Parathyroid adenoma (tissue), 2 donors: ENCODE results near the gene CKAP4.

ENCODE experiments used
- H2AFZ ChIP-seq: fragments of 300-600 bp; sonication (generic); one replicate; pipeline ENCODE4 v1.7.0; 2017; ENCODE audit warnings: antibody characterized with exemption, mild to moderate bottlenecking
- H3K27ac ChIP-seq: fragments of 300-600 bp; sonication (generic); one replicate; pipeline ENCODE4 v1.7.0; 2017
- H3K27me3 ChIP-seq: fragments of 300-600 bp; sonication (generic); one replicate; pipeline ENCODE4 v1.7.0; 2017; ENCODE audit warnings: low read length; ENCODE audit not compliant: control insufficient read depth, insufficient read depth
- H3K36me3 ChIP-seq: fragments of 300-600 bp; sonication (generic); one replicate; pipeline ENCODE4 v1.7.0; 2017; ENCODE audit warnings: low read length; ENCODE audit not compliant: control insufficient read depth, insufficient read depth
- H3K4me1 ChIP-seq: fragments of 300-600 bp; sonication (generic); one replicate; pipeline ENCODE4 v1.7.0; 2017; ENCODE audit warnings: control low read depth
- H3K4me2 ChIP-seq: fragments of 300-600 bp; sonication (generic); one replicate; pipeline ENCODE4 v1.7.0; 2017; ENCODE audit warnings: low read length
- H3K4me3 ChIP-seq: fragments of 300-600 bp; sonication (generic); one replicate; pipeline ENCODE4 v1.7.0; 2017; ENCODE audit warnings: low read depth, low read length
- H3K79me2 ChIP-seq: fragments of 300-600 bp; sonication (generic); one replicate; pipeline ENCODE4 v1.7.0; 2017; ENCODE audit warnings: control low read depth
- H3K9ac ChIP-seq: fragments of 300-600 bp; sonication (generic); one replicate; pipeline ENCODE4 v1.7.0; 2017; ENCODE audit warnings: mild to moderate bottlenecking
- H3K9me3 ChIP-seq: fragments of 300-600 bp; sonication (generic); one replicate; pipeline ENCODE4 v1.7.0; 2017; ENCODE audit warnings: low read length; ENCODE audit not compliant: control insufficient read depth
- TF ChIP-seq, protein P1 (sequence below): fragments of 300-600 bp; sonication (generic); IDR thresholded peaks from one replicate; pipeline ENCODE4 v1.7.0; 2017; ENCODE audit warnings: antibody characterized with exemption, mild to moderate bottlenecking
- donor health status: primary hyperparathyroidism.

CKAP4 gene

DNA sequence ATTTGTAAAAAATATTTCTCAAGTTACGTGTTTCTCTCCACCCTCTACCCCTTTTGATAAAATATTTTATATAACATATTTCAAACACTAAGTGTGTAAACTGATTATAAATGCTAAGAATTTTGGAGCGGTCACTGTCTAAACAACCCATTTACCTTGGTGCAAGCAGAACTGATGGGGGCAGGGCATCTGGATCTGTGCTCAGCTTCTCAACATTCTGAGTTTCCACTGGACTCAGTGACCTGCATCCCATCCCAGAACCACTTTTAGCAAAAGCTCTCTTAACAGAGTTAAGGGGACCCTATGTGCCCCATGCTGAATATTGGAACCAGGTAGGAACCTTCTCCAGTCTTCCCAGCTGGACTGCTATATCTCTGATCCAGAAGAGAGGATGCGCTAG lies 53.5 kb downstream of the CKAP4 start:
- Histone ChIP-seq H3K4me1 (peaks cover 86% of the 10 kb centered on the region), H3K27me3 (no peaks in the 10 kb centered on the region), H3K4me2 (peak overlapping the region; percentile 63), H2AFZ (no peak overlapping the region), H3K9me3 (no peaks in the 10 kb centered on the region), H3K9ac (no peak overlapping the region), H3K27ac (peak overlapping the region; percentile 97), H3K4me3 (no peak overlapping the region), H3K36me3 (no peaks in the 10 kb centered on the region), H3K79me2 (no peaks in the 10 kb centered on the region)
- TF ChIP-seq, protein P1, sequence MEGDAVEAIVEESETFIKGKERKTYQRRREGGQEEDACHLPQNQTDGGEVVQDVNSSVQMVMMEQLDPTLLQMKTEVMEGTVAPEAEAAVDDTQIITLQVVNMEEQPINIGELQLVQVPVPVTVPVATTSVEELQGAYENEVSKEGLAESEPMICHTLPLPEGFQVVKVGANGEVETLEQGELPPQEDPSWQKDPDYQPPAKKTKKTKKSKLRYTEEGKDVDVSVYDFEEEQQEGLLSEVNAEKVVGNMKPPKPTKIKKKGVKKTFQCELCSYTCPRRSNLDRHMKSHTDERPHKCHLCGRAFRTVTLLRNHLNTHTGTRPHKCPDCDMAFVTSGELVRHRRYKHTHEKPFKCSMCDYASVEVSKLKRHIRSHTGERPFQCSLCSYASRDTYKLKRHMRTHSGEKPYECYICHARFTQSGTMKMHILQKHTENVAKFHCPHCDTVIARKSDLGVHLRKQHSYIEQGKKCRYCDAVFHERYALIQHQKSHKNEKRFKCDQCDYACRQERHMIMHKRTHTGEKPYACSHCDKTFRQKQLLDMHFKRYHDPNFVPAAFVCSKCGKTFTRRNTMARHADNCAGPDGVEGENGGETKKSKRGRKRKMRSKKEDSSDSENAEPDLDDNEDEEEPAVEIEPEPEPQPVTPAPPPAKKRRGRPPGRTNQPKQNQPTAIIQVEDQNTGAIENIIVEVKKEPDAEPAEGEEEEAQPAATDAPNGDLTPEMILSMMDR, result no peak

DNA sequence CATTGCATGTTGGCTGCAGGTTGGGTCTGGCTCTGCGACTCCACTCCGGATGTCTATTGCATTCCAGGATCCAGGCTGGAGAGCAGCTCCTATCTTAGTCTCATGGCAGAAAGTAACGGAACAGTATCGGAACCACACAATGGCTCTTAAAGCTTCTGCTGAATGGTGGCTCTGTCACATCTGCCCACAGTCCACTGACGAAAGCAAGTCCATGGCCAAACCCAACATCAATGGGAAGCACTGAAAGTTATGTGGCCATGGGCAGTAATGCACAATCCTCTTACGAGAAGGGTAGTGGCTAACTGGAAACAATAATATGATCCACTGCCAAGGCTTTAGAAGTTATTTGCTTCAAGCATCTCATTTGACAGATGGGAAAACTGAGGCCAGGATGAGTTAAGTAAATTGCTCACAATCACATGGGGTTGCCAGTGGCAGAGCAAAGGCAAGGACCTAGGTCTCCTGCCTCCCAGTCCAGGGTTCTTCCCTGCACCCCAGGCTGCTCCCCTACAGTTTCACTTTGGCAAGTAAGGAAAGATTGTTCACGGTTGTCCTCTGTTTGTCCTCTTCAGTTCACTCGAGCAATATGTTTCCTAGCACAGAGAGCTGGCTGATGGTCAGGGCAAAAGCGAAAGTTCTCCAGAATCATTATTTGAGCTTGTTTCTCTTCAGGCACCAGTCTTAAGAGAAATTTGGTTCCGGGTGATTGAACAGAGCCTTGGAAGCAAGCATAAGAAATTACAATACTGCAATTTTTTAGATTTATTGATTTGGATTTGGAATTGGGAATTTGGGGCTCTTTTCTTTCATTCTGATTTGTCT lies 54.2 kb downstream of the CKAP4 start:
- Histone ChIP-seq H3K27me3 (no peaks in the 10 kb centered on the region), H3K4me2 (peak overlapping the region; percentile 5), H2AFZ (peak overlapping the region; percentile 41), H3K4me3 (no peak overlapping the region), H3K9ac (no peak overlapping the region), H3K9me3 (no peaks in the 10 kb centered on the region), H3K79me2 (no peaks in the 10 kb centered on the region), H3K27ac (peak overlapping the region; percentile 97), H3K4me1 (peaks cover 79% of the 10 kb centered on the region), H3K36me3 (no peaks in the 10 kb centered on the region)
- TF ChIP-seq, protein P1, result no peak

DNA sequence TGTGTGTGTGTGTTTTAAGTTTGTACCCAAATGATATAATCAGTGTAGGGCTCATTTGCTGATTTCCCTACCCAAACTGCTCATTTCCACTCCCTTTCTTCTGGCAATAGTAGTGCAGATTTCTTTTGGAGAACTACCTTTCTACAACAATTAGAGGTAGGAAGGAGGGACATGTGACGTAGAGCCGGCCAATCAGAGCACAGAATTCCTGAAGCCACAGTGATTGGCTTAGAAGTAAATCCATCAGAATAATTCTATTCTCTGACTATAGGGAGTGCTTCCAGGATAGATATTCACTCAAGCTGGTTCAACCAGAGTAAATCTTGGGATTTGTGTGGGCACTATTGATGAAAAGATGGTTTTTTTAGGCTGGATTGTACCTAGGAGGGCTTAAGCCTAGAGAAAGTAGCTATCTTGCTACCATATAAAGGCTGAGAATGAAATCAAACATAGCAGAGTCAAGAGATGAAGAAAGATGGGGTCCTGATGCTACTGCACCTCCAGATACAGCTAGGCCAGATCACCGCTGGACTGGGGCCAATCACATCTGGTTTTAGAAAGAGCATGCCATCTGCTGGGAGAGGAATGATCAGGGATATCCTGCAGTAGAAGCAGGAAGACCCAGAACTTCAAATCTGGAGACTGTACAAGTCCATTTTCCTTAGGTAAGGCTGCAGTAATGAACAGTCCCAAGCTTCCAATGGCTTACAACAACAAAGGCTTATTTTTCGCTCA lies 55.0 kb downstream of the CKAP4 start:
- Histone ChIP-seq H3K27ac (peak overlapping the region; percentile 97), H3K9ac (no peak overlapping the region), H3K27me3 (no peaks in the 10 kb centered on the region), H2AFZ (peak overlapping the region; percentile 14), H3K9me3 (no peaks in the 10 kb centered on the region), H3K4me3 (no peak overlapping the region), H3K4me1 (peaks cover 78% of the 10 kb centered on the region), H3K36me3 (no peaks in the 10 kb centered on the region), H3K79me2 (no peaks in the 10 kb centered on the region), H3K4me2 (peak overlapping the region; percentile 5)
- TF ChIP-seq, protein P1, result no peak

DNA sequence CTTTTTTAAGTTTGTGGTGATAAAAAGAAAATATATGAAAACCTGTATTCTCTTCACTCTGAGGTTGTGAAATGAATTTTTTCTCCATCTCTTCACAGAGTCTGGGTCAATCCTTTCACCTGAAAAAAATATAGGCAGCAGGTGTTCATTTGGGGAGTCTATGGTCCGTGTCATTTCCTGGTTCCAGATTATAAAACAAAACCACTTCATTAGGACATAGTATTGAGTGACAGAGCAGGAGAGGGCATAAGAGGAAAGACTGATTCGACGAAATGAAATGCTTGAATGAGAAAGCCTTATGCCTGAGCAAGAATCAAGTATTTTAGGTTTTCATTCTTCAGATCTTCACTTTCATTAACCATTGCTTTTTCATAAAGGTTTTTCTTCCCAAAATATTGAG lies 57.2 kb downstream of the CKAP4 start:
- Histone ChIP-seq H3K27ac (peak overlapping the region; percentile 97), H3K9ac (no peak overlapping the region), H3K36me3 (no peaks in the 10 kb centered on the region), H3K4me3 (no peak overlapping the region), H3K4me2 (peak overlapping the region; percentile 42), H3K4me1 (peaks cover 66% of the 10 kb centered on the region), H2AFZ (no peak overlapping the region), H3K9me3 (no peaks in the 10 kb centered on the region), H3K79me2 (no peaks in the 10 kb centered on the region), H3K27me3 (no peaks in the 10 kb centered on the region)
- TF ChIP-seq, protein P1, result no peak
